Measurements from ENCODE around the gene KIRREL1. TPM values are rescaled to one million over a fixed set of nuclear protein-coding genes. Genes with fewer than 3 reads are reported as not detected.
A peak's percentile ranks its signal among the peaks of the same experiment; 100 is the strongest.

Gene KIRREL1
- total and polyA plus RNA-seq, 2 experiments from 2014 or later: 5.1 to 35.2 TPM

DNA sequence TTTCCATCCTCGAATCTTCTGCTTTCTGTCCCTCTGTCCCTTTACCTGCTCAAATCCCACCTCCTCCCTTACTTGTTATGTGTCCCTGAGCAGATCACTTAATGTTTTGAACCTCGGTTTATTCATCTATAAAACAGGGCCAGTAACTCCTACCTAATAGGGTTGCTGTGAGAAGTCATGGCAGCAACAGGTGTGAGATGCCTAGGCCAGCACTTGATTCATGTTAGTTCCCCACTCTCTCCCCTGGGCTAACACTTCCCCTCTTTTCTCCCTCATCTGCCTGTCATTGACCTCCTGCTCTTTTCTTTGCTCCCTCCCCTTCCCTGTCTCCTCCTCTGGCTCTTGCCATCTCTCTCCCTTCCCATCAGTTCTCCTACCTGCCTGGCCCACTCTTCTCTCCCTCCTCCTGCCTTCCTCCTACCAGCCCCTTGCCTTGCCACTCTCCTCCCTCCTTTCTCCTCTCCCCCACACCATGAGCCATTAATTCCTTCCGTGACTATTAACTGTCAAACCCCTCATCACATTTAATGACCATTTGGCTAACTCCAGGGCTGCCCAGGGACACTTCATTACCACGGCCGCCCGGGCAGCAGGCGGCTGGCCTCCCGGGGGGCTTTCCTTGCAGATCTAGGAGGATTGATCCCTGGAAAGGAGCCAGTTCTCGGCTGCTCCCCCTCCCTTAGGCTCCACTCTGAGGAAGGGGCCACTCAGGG is 96.6 kb downstream of the KIRREL1 start:
- no peak overlapping the region for H3K27ac ChIP-seq (ENCODE audit: low read depth)

More for the DNA sequence above, 96.6 kb downstream of the KIRREL1 start:
- no peak overlapping the region for H3K4me2 ChIP-seq
- H3K27me3 ChIP-seq (ENCODE audit: insufficient read depth): no peaks in the 10 kb centered on the region
- no peak for ATAC-seq
- H3K9me3 Mint-ChIP-seq: no peaks in the 10 kb centered on the region
- H3K4me1 ChIP-seq (ENCODE audit: insufficient read depth): no peaks in the 10 kb centered on the region
- H3K4me1 Mint-ChIP-seq: peaks cover 7% of the 10 kb centered on the region
- H3K36me3 ChIP-seq (ENCODE audit: insufficient read depth): peaks cover 20% of the 10 kb centered on the region; the same call in 1 of the 2 replicates
- peaks cover 77% of the 10 kb centered on the region for H3K36me3 Mint-ChIP-seq (ENCODE audit: low read depth)
- TF ChIP-seq CREB1 (CRISPR knock-in tag; IDR thresholded peaks at IDR 0.05; ENCODE audit: low read depth) (no peak), STAT1 (IDR thresholded peaks at IDR 0.05; ENCODE audit: unreplicated experiment) (no peak), ZNF462 (CRISPR knock-in tag; IDR thresholded peaks at IDR 0.05) (no peak), ZNF331 (CRISPR knock-in tag; IDR thresholded peaks at IDR 0.05; ENCODE audit: low read depth) (no peak), NANOG (IDR thresholded peaks at IDR 0.05; ENCODE audit: borderline replicate concordance) (no peak), JUNB (IDR thresholded peaks at IDR 0.05; ENCODE audit: unreplicated experiment) (no peak), POLR2AphosphoS5 (IDR thresholded peaks at IDR 0.05; ENCODE audit: low read depth) (no peak)
- TF ChIP-seq, protein P1, sequence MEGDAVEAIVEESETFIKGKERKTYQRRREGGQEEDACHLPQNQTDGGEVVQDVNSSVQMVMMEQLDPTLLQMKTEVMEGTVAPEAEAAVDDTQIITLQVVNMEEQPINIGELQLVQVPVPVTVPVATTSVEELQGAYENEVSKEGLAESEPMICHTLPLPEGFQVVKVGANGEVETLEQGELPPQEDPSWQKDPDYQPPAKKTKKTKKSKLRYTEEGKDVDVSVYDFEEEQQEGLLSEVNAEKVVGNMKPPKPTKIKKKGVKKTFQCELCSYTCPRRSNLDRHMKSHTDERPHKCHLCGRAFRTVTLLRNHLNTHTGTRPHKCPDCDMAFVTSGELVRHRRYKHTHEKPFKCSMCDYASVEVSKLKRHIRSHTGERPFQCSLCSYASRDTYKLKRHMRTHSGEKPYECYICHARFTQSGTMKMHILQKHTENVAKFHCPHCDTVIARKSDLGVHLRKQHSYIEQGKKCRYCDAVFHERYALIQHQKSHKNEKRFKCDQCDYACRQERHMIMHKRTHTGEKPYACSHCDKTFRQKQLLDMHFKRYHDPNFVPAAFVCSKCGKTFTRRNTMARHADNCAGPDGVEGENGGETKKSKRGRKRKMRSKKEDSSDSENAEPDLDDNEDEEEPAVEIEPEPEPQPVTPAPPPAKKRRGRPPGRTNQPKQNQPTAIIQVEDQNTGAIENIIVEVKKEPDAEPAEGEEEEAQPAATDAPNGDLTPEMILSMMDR (conservative IDR thresholded peaks at IDR 0.05; ENCODE audit: low read depth in 2 of 2): no peak
- H3K79me2 ChIP-seq (replicated peaks; ENCODE audit: insufficient read depth): no peaks in the 10 kb centered on the region
- H3K4me3 Mint-ChIP-seq: no peak overlapping the region
- H3F3A ChIP-seq (replicated peaks; ENCODE audit: low read depth): 0 out of 2 replicates have a peak, but pooled peaks cover 2% of the 10 kb centered on the region
- peaks cover 19% of the 10 kb centered on the region for H3K27me3 Mint-ChIP-seq (ENCODE audit: insufficient read depth, low read depth, poor library complexity)
- DNase-seq (ENCODE audit: low spot score): no peak
- H3K4me3 ChIP-seq: no peak overlapping the region
- H3K9me2 ChIP-seq (ENCODE audit: insufficient read depth): no peaks in the 10 kb centered on the region
- H3K27ac Mint-ChIP-seq: 0 out of 2 replicates have a peak overlapping the region, but pooled peaks have one; percentile 56
- H2AFZ ChIP-seq: no peak overlapping the region
- no peaks in the 10 kb centered on the region for H4K20me1 ChIP-seq (replicated peaks; ENCODE audit: insufficient read depth)

Measured in GM23338 (cell line).